Panc1 (cell line): Measurements from ENCODE around the gene RAB18.

ENCODE experiments used
- CTCF ChIP-seq: fragments of 450-650 bp; IDR thresholded peaks from 2 replicates; pipeline ENCODE4 v1.5.1; 2017; ENCODE audit warnings: mild to moderate bottlenecking
- POLR2AphosphoS5 ChIP-seq: IDR thresholded peaks from 2 replicates; pipeline ENCODE4 v1.6.1; 2012; ENCODE audit warnings: mild to moderate bottlenecking, low read depth, low read length, moderate library complexity

GRCh38 chr10:27454837-27455236 is 49.3 kb upstream of the RAB18 start:
- TF ChIP-seq CTCF (no peak), POLR2AphosphoS5 (no peak)
